CD14-positive monocyte (primary cell): Measurements from ENCODE around the gene BICDL1. TPM values are rescaled to one million over a fixed set of nuclear protein-coding genes. Genes with fewer than 3 reads are reported as not detected.

Source experiments
- DNase-seq, 3 donors: peaks; one replicate each; pipeline ENCODE4 v3.0.0-alpha.2; 2011 to 2022
- H2AFZ ChIP-seq: 2 replicates; pipeline ENCODE4 v1.6.0; 2012; ENCODE audit warnings: mild to moderate bottlenecking, low read depth, low read length, inconsistent platforms; ENCODE audit not compliant: insufficient read depth, poor library complexity, severe bottlenecking
- H3K27ac ChIP-seq, 2 donors: 1 replicate in 1 of 2; 2 replicates in 1 of 2; pipeline ENCODE4 v1.5.1; 2012 to 2013; ENCODE audit warnings: low read length in 2 of 2, control low read depth in 1 of 2, inconsistent platforms in 1 of 2, low read depth in 1 of 2, mild to moderate bottlenecking in 1 of 2
- H3K27me3 ChIP-seq, 2 donors: one replicate each; pipeline versions ENCODE4 v1.6.0 to v1.6.1; 2011 to 2013; ENCODE audit warnings: low read length in 2 of 2; ENCODE audit not compliant: control insufficient read depth in 2 of 2, insufficient read depth in 2 of 2
- H3K36me3 ChIP-seq, 2 donors: replicated peaks in 1 of 2; 1 replicate in 1 of 2; 2 replicates in 1 of 2; pipeline versions ENCODE4 v1.5.1 to v1.6.1; 2012 to 2013; ENCODE audit warnings: low read length in 2 of 2, control low read depth in 1 of 2, inconsistent platforms in 1 of 2, mild to moderate bottlenecking in 1 of 2; ENCODE audit not compliant: insufficient read depth in 2 of 2, control insufficient read depth in 1 of 2
- H3K4me1 ChIP-seq, 2 donors: 1 replicate in 1 of 2; 2 replicates in 1 of 2; pipeline versions ENCODE4 v1.5.1 to v1.6.1; 2012 to 2013; ENCODE audit warnings: low read length in 2 of 2, control low read depth in 1 of 2, inconsistent platforms in 1 of 2, mild to moderate bottlenecking in 1 of 2, moderate library complexity in 1 of 2; ENCODE audit not compliant: insufficient read depth in 2 of 2, control insufficient read depth in 1 of 2
- H3K4me2 ChIP-seq: replicated peaks from 2 replicates; pipeline ENCODE3; 2012; ENCODE audit warnings: low read length, moderate library complexity, mild to moderate bottlenecking; ENCODE audit not compliant: poor library complexity, severe bottlenecking; ENCODE audit errors: extremely low read depth
- H3K4me3 ChIP-seq, 3 experiments: fragments of 200-600 bp in 1 of 3; sonication (generic) in 1 of 3; replicated peaks in 1 of 3; 1 replicate in 2 of 3; 2 replicates in 1 of 3; pipeline ENCODE4 v1.5.1; 2011 to 2013; ENCODE audit warnings: low read length in 3 of 3, mild to moderate bottlenecking in 3 of 3, control low read depth in 2 of 3, low read depth in 2 of 3, inconsistent platforms in 1 of 3, moderate library complexity in 1 of 3
- H3K79me2 ChIP-seq: 2 replicates; pipeline ENCODE4 v1.6.0; 2012; ENCODE audit warnings: mild to moderate bottlenecking, control low read depth, inconsistent platforms, low read length, moderate library complexity; ENCODE audit not compliant: insufficient read depth
- H3K9ac ChIP-seq: 2 replicates; pipeline ENCODE4 v1.6.0; 2017; ENCODE audit warnings: low read length, mild to moderate bottlenecking; ENCODE audit not compliant: insufficient read depth, poor library complexity, severe bottlenecking
- H3K9me3 ChIP-seq, 2 donors: replicated peaks in 1 of 2; 1 replicate in 1 of 2; 2 replicates in 1 of 2; pipeline versions ENCODE4 v1.5.1 to v1.6.1; 2012 to 2013; ENCODE audit warnings: low read length in 2 of 2, control low read depth in 1 of 2; ENCODE audit not compliant: control insufficient read depth in 1 of 2, insufficient read depth in 1 of 2
- H4K20me1 ChIP-seq: 2 replicates; pipeline ENCODE4 v1.6.0; 2012; ENCODE audit warnings: mild to moderate bottlenecking, low read length, control low read depth, moderate library complexity; ENCODE audit not compliant: insufficient read depth
- H3K27ac Mint-ChIP-seq, 7 donors: one replicate each; pipeline ENCODE4 v1.8.0; 2020; ENCODE audit warnings: mild to moderate bottlenecking in 7 of 7, mixed read lengths in 7 of 7, moderate library complexity in 6 of 7, inconsistent platforms in 2 of 7
- H3K27me3 Mint-ChIP-seq, 3 donors: one replicate each; pipeline ENCODE4 v1.8.0; 2021 to 2022; ENCODE audit warnings: low read depth in 3 of 3, mild to moderate bottlenecking in 3 of 3, mixed read lengths in 3 of 3, moderate library complexity in 3 of 3, inconsistent platforms in 1 of 3
- H3K36me3 Mint-ChIP-seq, 2 donors: one replicate each; pipeline ENCODE4 v1.8.0; 2020; ENCODE audit warnings: mixed read lengths in 2 of 2, inconsistent platforms in 1 of 2, mild to moderate bottlenecking in 1 of 2
- H3K4me1 Mint-ChIP-seq: one replicate; pipeline ENCODE4 v1.8.0; 2020; ENCODE audit warnings: mild to moderate bottlenecking, mixed read lengths
- H3K4me3 Mint-ChIP-seq, 2 donors: one replicate each; pipeline ENCODE4 v1.8.0; 2020; ENCODE audit warnings: mild to moderate bottlenecking in 2 of 2, mixed read lengths in 2 of 2, moderate library complexity in 1 of 2
- H3K9me3 Mint-ChIP-seq, 7 donors: one replicate each; pipeline ENCODE4 v1.8.0; 2020 to 2022; ENCODE audit warnings: mixed read lengths in 7 of 7, mild to moderate bottlenecking in 6 of 7, moderate library complexity in 6 of 7, inconsistent platforms in 2 of 7
- WGBS: methylation state at CpG from one replicate; pipeline ENCODE4 v1.1.5; 2013; ENCODE audit warnings: missing lambda C conversion rate; ENCODE audit not compliant: insufficient coverage; 5-methylcytosine and 5-hydroxymethylcytosine counted together
- intact Hi-C, 2 donors: fragments of 100-400 bp; cut with micrococcal nuclease; formaldehyde crosslinking; loops; one replicate each; pipeline versions ENCODE4 v1.15.0 to v1.15.1; 2023
- polyA plus RNA-seq, 3 donors: library from polyadenylated mRNA; depleted of rRNA in 1 of 3; unstranded in 2 of 3; stranded (reverse) in 1 of 3; fragments of 300-500 nt in 2 of 3; fragments of >200 nt in 1 of 3; fragmentation: Illumina TruSeq in 2 of 3; gene quantifications; 1 replicate in 2 of 3; 2 replicates in 1 of 3; pipeline ENCODE4 v1.2.3, GENCODE V29; 2012 to 2021
- TF ChIP-seq, protein P1 (sequence below): fragments of 200-600 bp; IDR thresholded peaks from one replicate; pipeline ENCODE4 v1.8.0; 2022; ENCODE audit warnings: antibody characterized with exemption, mild to moderate bottlenecking

Gene BICDL1
- polyA plus RNA-seq, 3 donors = 0.13 TPM; not detected in 2

DNA sequence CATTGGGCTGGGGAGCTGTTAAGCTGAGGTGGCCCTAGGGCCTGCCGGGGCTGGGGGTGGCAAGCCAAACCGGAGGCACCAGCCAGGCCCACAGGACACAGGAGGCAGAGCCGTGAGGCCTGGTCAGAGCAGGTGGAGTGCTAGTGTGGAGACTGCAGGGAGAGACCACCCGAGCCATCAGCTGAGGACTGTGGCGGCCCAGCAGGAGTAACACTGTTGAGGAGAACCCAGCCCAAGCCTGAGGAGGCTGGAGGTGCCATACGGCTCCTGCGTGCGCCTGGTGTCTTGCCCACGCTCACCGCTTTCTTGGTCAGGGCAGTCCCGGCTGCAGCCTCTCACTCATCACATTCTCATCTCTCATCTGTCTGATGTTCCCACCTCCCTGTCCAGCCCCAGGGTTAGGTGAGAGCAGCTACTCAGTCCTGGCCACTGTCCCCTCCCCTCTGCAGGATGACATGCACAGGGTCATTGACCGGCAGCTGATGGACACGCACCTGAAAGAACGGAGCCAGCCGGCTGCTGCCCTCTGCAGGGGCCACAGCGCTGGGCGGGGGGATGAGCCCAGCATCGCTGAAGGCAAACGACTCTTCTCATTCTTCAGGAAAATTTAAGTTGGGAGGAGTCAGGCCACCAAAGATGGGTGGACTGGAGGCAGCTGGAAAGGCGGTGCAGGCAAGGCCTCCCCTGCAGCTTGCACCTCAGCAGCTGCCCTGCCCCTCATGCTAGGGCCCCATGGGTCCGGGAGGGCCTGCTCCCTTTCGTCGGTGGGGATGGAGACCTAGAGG lies 103.7 kb downstream of the BICDL1 start:
- Mint-ChIP-seq H3K4me3 (no peak overlapping the region), H3K4me1 (no peaks in the 10 kb centered on the region), H3K9me3 (no peaks in the 10 kb centered on the region), H3K27me3 (peaks cover 5 to 13% (median 8%) of the 10 kb centered on the region in 3 donors), H3K27ac (peak overlapping the region in 3 of 7 donors; percentile 19 to 50 (median 36)), H3K36me3 (peaks cover 34 to 42% of the 10 kb centered on the region in 2 donors)
- Histone ChIP-seq H3K4me1 (peaks cover 2 to 3% of the 10 kb centered on the region in 2 donors), H3K4me3 (no peak overlapping the region), H2AFZ (no peak overlapping the region), H3K27ac (peak overlapping the region in 1 of 2 donors; percentile 2), H3K9ac (no peak overlapping the region), H3K79me2 (no peaks in the 10 kb centered on the region), H3K36me3 (peaks cover 34 to 36% of the 10 kb centered on the region in 2 donors), H3K27me3 (no peaks in the 10 kb centered on the region), H3K9me3 (no peaks in the 10 kb centered on the region), H4K20me1 (peaks cover 56% of the 10 kb centered on the region), H3K4me2 (no peak overlapping the region)
- intact Hi-C loops = no loop called here
- 98% methylated on average over 19 of the region's 23 CpGs for WGBS
- TF ChIP-seq, protein P1, sequence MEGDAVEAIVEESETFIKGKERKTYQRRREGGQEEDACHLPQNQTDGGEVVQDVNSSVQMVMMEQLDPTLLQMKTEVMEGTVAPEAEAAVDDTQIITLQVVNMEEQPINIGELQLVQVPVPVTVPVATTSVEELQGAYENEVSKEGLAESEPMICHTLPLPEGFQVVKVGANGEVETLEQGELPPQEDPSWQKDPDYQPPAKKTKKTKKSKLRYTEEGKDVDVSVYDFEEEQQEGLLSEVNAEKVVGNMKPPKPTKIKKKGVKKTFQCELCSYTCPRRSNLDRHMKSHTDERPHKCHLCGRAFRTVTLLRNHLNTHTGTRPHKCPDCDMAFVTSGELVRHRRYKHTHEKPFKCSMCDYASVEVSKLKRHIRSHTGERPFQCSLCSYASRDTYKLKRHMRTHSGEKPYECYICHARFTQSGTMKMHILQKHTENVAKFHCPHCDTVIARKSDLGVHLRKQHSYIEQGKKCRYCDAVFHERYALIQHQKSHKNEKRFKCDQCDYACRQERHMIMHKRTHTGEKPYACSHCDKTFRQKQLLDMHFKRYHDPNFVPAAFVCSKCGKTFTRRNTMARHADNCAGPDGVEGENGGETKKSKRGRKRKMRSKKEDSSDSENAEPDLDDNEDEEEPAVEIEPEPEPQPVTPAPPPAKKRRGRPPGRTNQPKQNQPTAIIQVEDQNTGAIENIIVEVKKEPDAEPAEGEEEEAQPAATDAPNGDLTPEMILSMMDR = no peak
- DNase-seq = peak in 1 of 3 donors; percentile 2

DNA sequence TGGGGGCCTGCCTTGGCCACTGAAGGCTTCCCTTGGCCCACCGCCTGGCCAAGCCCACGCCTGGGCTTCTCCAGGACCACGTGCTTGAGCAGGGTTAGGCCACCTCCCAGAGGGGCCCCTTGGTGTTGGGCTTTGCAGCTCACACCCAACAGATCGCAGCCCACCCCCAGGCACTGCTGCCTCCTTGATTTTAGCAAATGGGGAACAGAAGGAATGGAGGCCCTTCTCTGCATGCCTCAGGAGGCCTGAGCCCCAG lies 104.2 kb downstream of the BICDL1 start:
- H3K27ac Mint-ChIP-seq = peak overlapping the region in 1 of 7 donors; percentile 36

More for the DNA sequence above, 104.2 kb downstream of the BICDL1 start:
- intact Hi-C loops = no loop called here
- Histone ChIP-seq H3K9ac (no peak overlapping the region), H3K27ac (no peak overlapping the region), H3K9me3 (no peaks in the 10 kb centered on the region), H3K4me1 (no peaks in the 10 kb centered on the region), H3K27me3 (no peaks in the 10 kb centered on the region), H4K20me1 (peaks cover 59% of the 10 kb centered on the region), H2AFZ (no peak overlapping the region), H3K36me3 (peaks cover 39% of the 10 kb centered on the region in 2 donors), H3K4me2 (no peak overlapping the region), H3K79me2 (no peaks in the 10 kb centered on the region), H3K4me3 (no peak overlapping the region)
- no peaks in the 10 kb centered on the region for H3K4me1 Mint-ChIP-seq
- H3K4me3 Mint-ChIP-seq = no peak overlapping the region
- H3K36me3 Mint-ChIP-seq = peaks cover 38 to 47% of the 10 kb centered on the region in 2 donors
- no peak for DNase-seq
- TF ChIP-seq, protein P1 = no peak
- peaks cover 5 to 13% (median 7%) of the 10 kb centered on the region in 3 donors for H3K27me3 Mint-ChIP-seq
- WGBS = 100% methylated on average over 4 of the region's 4 CpGs
- no peaks in the 10 kb centered on the region for H3K9me3 Mint-ChIP-seq
